Measurements from ENCODE around the gene TMEM242.

Gene TMEM242

DNA sequence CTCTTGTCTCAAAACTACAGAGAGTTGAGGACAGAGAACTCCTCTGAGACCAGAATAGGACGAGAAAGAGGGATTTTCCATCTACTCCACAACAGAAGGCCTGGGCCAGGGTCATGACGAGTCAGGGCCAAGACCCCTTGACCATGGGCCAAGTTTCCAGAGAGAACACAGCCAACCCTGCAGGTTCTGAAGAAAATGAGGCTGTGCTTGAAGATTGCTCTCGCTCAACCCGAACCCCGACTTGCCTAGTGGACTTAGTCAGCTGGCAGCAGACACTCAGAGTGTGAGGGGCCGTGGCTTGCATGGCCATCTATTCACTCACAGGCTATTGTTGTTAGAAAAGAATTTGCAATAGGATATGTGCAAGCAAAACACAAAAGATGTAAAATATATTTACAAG, 54.5 kb downstream of the TMEM242 start:
- no peak for DNase-seq

DNA sequence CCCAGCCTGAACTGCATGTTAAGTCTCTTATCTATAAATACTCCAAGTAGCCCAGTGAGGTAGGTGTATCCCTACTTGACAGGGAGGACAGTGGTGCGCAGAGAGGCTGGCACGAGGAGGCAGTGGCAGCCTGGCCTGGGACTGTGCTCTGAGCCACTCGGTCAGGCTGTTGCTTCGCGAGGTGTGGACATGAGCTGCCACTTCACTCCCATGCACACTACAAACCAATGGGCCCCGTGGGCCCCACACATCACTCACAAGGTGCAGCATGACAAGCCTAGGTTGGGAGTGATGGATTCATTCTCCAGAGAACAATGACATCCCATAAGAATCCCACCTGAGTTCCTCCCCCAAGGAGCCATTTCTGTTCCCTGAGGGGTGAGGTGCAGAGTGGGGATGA, 54.9 kb downstream of the TMEM242 start:
- DNase-seq: no peak

DNA sequence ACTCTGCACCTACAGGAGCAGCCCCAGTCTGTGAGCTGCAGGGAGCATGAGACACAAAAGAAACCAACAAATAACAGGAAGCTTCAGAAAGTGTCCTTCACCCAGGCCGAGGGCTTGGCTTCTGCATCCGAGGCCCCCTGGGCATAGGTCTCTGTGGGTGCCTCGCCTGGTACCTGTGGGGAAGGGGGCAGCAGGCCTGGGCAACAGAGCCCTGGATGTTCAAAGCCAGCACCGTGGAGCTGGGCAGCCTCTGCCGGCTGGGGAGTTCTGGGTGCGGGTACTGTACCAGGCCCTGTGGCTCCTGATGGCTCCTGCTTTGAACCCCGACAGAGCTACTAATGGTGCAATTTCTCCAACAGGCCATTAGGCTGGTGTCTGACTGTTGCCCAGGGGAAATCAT, 55.7 kb downstream of the TMEM242 start:
- no peak for DNase-seq

DNA sequence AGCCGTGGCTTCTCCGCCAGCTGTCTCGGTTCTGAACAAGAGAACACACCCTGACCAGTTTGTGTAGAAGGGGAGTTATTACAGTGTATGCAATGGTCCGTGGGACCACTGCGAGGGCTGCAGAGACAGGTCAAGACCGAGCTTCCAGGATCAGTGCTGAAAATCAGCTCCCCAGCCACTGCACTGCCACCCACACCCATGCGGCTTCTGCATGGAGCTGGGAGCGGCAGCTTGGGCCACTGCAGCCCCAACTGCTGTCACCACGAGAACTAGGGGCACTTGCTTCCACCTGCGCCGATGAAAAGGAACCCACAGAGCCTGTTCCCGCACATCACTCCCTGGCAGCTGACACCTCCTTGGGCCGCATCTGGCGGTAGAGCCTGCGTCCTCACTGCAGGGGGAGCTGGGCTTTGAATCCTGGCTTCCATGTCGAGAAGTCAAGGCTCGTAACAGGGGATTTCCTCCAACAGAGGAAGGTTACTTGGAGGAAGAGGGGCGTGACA, 56.2 kb downstream of the TMEM242 start:
- no peak for DNase-seq

DNA sequence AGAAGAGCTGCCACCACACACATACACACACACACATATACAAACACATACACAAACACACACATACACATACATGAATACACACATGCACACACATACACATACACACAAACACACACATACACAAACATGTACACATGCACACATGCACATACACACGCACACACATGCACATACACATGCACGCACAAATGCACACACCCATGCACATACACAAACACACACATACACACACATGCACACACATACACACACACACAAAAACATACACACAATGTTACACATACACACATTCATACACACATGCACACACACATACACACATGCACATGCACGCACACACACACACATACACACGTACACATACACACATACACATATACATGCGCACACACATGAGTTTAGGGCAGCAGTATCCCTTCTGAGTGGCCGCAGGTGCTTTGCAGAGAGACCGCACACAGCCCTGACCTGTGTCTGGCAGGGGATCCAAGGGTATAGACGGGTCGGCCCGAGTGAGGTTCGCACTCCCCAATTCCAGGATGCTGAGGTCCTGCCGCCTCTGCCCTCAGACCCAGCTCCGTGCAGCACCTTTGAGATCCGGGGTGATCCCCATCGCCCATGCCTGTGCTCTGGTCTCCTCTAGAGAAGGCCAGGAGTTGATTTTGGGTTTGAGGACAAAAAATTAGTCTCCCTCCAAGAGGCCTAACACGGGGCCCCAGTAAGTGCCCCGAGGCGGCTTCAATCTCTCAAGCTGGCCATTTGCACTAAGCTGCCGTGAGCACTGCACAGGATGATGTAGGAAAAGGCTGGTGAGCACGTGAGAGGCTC, 56.8 kb downstream of the TMEM242 start:
- DNase-seq: no peak

DNA sequence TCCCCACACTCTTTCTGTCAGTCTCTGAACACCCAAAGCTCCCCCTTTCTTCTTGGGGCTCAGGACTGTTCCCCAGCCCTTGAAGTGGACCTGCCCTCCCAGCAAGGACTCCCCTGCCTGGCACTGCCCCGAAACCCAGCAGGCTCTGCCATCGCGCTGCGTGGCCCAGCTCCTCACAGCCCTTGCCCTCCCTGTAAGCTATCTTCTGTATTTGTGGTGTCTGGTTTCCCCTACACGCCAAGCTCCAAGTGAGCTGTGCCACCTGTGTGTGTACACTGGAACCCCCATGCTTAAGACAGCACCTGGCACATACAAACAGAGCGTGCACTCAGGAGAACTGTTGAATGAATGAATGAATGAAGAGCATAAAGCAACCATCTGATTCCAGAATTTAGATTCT, 57.7 kb downstream of the TMEM242 start:
- no peak for DNase-seq

DNA sequence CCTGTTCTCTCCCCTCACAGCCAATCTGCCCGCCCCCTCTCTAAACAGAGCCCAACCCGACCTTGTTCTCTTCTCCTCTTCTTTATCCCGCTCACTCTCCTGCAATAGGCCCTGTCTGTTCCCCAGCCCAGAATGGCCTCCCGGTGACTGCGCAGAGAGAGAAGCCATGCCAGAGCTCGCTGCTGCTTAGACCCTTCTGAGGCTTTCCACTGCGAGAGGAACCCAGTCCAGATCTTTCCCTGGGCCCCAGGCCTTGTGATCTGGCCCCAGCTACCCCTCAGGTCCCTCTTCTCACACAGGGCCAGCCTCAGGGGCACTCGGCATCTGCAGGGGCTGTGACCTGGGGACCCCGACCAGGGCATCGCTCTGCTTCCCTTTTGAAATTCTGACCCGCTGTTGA, 58.1 kb downstream of the TMEM242 start:
- DNase-seq: no peak

DNA sequence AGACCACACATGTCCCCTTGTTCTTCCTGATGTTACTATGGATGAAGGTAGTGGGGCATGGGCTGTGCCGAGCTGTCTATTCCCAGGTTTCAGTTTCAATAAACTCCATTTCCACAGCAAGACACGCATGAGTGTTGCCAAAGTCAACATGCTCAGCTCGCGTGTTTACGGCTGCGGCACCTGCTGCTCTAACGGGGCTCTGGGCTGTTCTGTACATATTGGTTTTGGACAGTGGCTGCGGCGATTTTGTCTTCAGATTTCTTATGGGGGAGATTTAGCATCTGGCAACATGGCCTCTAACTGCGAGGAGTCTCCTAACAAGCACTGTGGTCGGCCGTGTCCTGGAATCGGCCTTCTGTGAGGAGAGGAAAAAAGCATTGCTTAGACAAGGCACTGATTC, 58.6 kb downstream of the TMEM242 start:
- no peak for DNase-seq

DNA sequence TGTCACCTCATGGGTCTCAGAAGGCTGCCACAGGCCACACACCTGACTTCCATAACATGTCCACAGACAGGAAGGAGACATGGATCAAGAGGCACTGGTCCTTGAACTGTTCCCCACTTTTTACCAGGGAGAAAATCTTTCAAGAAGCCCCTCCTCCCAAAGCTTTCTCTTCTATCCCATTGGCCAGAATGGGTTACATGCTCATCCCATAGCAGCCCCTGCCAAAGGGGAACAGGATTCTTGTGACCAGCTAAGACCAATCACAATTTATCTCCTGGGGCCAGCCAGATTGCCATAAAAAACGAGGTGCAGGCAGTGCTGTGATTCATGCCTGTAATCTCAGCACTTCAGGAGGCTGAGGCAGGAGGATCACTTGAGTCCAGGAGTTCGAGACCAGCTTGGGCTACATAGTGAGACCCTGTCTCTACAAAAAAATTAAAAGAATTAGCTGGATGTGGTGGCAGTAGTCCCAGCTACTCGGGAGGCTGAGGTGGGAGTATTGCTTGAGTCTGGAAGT, 59.4 kb downstream of the TMEM242 start:
- DNase-seq: no peak

DNA sequence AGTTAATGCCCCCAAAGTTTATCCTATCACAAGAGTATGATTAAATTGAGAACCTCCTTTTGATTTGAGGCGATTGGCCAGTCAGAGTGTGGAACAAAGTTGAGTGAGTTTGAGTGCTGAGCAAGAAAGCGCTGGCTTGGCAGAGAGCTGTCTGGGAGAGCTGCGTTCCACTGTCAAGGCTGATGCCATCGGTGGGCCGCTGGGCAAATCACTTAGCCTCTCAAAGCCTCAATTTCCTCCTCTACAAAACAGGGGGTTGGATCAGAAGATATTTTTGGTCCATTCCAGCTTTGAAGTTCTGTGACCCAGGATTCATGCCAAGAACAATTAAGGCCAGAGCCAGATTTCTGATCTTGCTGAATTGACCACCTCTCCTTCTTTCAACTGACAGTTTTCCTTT, 60.2 kb downstream of the TMEM242 start:
- no peak for DNase-seq

DNA sequence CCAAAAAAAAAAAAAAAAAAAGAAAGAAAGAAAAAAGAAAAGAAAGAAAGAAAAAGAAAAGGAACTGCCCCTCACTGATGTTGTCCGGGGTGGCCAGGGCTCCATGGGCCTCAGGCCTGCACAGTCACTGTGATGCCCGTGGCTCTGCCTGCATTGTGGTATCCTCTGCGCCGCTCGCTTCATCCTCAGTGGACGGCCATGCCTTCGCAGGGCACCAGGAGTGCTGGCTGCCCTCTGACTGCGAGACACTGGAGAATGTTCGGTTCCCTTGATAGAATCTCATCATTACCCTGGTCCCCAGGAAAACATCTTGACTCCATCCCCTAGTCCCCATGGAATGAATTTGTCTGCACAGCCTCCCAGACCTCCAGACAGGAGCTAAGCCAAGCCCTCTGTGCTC, 61.7 kb downstream of the TMEM242 start:
- no peak for DNase-seq

DNA sequence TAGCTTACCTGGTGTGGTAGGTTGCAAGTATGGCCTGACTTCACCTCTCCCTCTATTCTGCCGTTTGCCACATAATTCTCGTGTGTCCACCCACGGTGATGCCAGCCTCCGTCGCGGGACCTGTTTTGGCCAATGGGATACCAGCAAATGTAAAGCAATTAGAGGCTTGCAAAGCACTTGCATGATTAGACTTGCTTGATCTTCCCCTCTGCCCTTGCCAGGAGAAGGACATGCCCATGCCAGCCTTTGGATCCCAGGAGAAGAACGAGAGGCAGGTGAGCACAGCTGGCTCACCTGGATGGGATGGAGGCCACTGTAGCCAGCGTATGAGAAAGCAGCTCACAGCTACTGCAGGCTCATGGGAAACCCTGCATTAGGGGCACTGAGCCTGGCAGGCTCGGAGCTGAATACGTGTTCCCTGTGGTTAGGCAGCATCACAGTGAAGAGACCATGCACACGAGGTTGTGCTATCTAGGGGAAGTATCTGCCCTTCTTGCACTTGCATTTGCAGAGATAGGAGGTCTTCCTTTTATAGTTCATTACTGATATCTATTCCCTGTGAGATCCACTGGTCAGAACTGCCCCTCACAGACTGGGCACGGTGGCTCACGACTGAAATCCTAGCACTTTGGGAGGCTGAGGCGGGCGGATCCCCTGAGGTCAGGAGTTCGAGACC, 62.4 kb downstream of the TMEM242 start:
- DNase-seq: no peak

DNA sequence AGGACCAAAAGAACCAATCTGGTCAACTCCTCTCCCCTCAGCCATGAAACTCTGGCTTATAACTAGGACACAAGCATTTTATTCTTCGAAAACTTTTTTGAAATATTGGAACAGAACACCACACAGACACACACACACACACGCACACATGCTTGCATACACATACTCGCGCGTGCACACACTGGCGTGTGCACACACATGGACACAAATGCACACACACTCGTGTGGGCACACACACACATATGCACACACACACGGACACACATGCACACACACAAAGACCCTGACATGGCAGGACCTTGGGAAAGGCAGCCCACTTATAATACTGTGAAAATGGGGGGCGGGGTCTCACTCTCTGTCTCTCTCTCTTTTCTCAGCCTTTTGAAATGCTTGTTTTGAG, 63.9 kb downstream of the TMEM242 start:
- DNase-seq: no peak

DNA sequence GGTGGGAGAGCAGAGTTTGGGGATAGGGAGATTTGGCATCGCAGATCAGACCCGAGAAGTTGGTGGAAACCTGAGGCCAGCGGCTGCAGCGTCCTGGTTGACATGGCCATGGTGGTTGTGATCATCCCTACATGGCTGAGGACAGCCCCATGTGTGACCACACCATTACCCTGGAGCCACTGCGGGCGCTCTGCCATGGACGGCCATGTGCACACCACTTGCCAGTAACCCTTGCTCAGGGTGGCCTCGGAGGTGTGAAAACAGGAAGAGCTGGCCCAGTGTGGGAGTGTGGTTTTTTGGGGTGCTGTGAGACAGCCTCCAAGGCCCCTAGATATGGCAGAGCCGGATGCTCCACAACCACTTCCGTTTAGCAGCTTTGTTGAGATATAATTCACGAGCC, 64.4 kb downstream of the TMEM242 start:
- DNase-seq: no peak

DNA sequence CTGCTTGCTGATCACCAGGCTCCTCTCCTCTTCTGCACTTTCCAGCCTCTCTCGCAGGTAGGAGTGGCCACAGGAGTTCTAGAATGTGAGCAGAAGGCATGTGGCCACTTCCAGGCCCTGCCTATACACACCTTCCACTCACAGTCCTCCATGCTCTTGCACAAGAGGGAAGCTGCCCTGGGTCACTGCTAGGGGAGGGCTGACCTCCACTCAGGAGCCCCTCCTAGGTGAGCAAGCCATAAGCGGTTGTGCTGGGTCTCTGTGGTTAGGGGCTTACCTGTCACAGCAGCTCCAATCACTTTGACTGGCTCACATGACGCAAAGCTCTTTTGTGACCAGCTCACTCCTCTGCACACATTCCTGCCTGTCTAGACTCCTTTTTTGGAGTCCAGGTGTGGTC, 68.2 kb downstream of the TMEM242 start:
- DNase-seq: no peak

DNA sequence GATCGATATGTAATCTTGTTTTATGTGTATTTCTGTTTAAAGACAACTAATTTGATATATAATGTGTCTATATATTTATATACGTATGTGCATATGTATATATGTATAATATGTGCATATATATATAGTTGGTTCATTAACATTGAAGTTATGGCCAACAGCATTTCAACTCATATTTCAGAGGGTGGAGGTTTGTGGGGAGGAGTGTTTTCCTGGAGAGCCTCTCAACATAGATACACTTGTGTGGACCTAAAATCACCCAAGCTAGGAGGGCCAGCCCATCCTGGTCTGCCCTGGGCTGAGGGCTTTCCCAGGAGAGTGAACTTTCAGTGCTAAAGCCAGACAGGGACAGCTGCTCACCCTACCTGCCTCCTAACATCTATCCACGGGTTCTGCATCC, 68.8 kb downstream of the TMEM242 start:
- no peak for DNase-seq

DNA sequence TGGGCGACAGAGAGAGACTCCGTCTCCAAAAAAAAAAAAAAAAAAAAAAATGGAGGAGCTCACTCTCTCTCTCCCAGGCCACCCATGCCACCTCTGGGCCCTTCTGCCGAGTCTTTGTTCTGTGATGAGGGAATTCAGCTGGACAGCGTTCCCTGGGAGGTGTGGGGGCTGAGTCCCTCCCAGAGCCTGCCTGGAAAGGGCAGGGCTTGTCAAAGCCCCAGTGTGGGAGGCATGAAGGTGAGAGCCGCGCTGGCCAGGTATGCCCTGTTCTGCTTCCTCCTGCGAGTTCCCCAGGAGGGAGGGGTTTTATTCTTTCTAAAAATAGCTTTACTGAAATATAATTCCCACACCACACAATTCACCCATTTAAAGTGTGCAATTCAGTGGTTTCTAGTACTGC, 69.6 kb downstream of the TMEM242 start:
- no peak for DNase-seq

DNA sequence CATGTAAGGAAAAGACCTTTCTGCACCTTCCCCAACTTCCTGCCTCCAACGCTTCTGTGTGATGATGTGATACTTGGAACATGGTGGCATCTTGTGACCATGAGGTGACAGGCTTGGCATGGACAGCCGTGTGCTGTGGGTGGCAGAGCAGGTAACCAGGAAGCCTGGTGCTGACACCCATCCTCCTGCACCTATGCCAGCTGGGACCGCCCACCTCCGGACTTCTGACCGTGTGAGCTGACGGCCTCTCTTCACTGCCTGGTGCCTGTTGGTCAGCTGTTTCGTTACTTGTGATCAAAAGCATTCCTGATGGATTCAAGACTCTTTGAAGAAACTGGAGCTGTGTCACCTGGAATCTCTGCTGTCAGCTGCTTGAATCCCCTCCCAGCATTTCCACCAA, 70.3 kb downstream of the TMEM242 start:
- DNase-seq: no peak

DNA sequence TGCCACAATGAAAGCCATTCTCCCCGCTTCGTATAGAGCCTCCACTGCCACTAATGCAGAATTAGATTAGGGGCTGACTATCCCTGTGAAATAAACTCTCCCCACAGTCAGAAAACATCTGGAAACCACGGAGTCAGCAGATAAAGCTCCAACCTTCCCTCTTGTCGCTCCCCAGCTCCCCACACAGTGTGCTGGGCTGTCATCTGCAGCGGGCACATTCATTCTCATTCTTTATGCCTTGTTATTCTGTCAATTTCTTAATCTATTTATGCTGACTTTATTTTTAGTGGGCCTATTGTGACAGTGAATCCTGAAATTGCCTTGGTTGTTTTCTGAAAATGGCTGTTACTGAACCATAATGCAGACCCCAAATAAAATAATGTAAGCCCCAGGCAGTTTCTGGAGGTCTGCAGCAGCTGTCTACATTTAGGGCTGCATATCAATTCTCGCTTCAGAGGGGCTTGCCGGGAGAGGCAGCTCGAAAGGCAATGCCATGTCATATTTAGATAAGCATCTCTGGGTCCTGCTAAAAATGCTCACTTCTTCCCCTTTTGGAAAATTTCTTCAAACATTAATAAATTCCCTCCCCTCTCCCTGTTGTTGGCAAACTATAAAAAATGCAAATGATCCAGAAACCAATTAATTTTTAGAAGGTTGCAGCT, 71.6 kb downstream of the TMEM242 start:
- DNase-seq: no peak

DNA sequence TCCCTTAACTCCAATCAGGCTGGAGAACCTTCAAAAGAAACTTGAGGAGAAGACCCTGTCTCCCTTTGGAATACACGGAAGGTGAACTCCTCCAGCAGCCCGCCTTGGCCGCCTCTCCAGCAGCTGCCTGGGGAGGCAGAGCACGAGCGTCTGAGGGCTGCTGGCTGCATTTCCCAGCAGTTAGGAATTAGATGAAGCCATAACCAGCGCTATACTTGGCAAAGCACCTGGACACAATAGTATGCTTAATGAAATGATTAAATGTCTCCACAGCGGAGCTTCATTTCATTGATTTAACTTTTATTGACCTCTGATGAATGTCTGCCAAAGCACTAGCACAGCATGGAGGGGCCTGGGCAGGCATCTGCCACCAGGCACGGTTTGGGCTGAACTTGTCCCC, 73.5 kb downstream of the TMEM242 start:
- DNase-seq: no peak

DNA sequence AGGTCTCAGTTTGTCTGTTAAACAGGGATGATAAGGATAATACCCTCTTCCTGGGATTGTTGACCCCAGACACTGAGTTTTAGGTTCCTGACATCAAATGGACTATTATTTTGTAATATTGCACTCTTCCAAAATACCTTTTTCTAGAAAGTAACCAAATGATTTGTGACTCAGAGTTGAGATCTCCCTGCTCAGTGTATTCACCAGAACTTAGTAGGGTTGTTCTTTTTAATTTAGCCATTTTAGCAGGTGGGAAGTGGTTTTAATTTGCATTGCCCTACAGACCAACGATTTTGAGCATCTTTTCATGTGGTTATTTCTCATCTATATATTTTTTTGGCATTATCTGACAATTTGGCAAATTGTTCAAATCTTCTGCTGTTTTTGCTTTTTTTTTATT, 75.1 kb downstream of the TMEM242 start:
- DNase-seq: no peak

DNA sequence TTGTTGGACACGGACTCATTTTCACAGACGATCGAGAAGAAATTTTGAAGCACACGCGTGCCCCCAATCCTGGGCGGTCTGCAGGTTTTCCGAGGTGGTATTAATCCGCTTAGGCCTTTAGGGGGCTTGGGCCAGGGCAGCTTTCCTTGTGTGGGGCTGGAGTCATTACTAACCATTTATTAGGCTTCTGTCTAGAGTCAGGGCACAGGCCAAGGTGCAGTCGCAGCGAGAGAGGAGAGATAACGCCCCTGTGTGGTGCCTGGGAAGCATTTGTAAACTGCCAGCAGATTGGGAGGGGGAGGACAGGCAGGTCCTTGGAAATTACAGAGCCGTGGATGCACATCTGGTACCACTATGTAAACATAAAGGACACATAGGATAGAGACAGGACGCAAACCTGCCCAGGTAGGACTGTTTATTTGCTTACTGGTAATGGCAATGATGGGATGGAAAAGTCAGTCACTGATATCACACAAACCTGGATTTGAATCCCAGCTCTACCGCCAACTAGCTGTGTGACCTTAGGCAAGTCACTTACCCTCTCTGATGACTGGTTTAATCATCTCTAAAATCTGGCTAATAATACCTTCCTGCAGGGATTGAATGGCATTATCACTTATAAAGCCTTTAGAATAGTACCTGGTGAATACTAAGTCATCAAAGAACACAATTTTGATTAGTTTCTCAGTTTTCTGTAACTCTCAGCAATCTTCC, 76.4 kb downstream of the TMEM242 start:
- no peak for DNase-seq

DNA sequence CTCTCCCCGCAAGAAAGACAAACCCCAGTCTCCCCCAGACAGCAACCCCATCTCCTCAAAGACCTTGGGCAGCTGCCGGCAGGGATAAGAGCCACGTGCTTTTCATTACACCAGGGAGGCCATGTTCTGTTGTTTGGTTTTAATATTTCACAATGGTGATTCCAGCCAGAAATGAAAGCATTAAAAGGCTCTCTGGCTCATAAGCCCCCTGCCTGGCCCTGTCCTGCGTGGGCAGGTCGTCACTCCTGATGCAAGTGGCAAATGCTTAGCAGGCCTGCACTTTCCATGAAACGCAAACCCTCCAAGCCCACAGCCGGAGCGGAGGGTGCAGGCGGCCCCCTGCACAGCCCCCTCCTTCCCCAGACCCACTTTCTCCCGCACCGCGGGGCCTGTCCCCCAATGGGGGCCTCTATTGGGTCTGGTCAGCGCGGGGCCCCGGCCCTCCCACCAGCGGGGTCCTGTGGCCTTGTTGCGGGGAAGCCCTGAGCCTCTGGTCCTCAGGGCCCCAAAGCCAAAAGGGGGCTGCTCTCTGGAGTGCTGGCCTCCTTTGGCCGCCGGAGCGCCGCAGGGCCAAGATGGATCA, 77.2 kb downstream of the TMEM242 start:
- peak; percentile 81 for DNase-seq
